Ascending aorta (tissue), 2 donors: Measurements from ENCODE around the gene TNFAIP8L3. TPM values are rescaled to one million over a fixed set of nuclear protein-coding genes. Genes with fewer than 3 reads are reported as not detected.
"Not testable (repeated sequence)": the region's sequence is repeated elsewhere in the genome, so short reads cannot be mapped to it uniquely, and the experiment has no call there.

Source experiments
- DNase-seq, 2 donors: peaks; one replicate each; pipeline ENCODE4 v3.0.0-alpha.2; 2019; ENCODE audit warnings: low spot score in 2 of 2
- H3K27ac ChIP-seq, 2 donors: fragments of 200-600 bp; sonication (generic); one replicate each; pipeline ENCODE4 v1.5.1; 2016 to 2017; ENCODE audit warnings: mild to moderate bottlenecking in 1 of 2
- H3K27me3 ChIP-seq: fragments of 200-600 bp; sonication (generic); one replicate; pipeline ENCODE4 v1.5.1; 2017
- H3K36me3 ChIP-seq, 2 donors: fragments of 200-600 bp; sonication (generic); one replicate each; pipeline ENCODE4 v1.5.1; 2016
- H3K4me1 ChIP-seq, 2 donors: fragments of 200-600 bp; sonication (generic); one replicate each; pipeline ENCODE4 v1.5.1; 2016 to 2017; ENCODE audit warnings: mild to moderate bottlenecking in 1 of 2
- H3K4me3 ChIP-seq, 2 donors: fragments of 200-600 bp; sonication (generic); one replicate each; pipeline ENCODE4 v1.5.1; 2016 to 2017; ENCODE audit warnings: mild to moderate bottlenecking in 1 of 2
- H3K9me3 ChIP-seq, 2 donors: fragments of 200-600 bp; sonication (generic); one replicate each; pipeline ENCODE4 v1.5.1; 2016
- CTCF ChIP-seq, 3 experiments: fragments of 200-600 bp in 2 of 3; fragments of 450-650 bp in 1 of 3; sonication (generic) in 2 of 3; IDR thresholded peaks; one replicate each; pipeline ENCODE4 v1.5.1; 2016 to 2019; ENCODE audit warnings: antibody characterized with exemption in 3 of 3, mild to moderate bottlenecking in 1 of 3, moderate library complexity in 1 of 3
- intact Hi-C: fragments of 100-400 bp; cut with DNase I; formaldehyde crosslinking; loops from one replicate; pipeline ENCODE4 v1.15.1; 2023
- total RNA-seq: library from RNA; depleted of rRNA; stranded (reverse); fragments of >200 nt; gene quantifications from one replicate; pipeline ENCODE4 v1.1.0, GENCODE V29; 2016

TNFAIP8L3 gene
- total RNA-seq = 2.6 TPM

- Histone ChIP-seq H3K27ac (peak within 1 kb of the TSS; percentile 92 to 95), H3K36me3 (no peaks in the 10 kb centered on the region), H3K4me3 (peak within 1 kb of the TSS; percentile 67 to 92), H3K9me3 (no peaks in the 10 kb centered on the region), H3K27me3 (no peaks in the 10 kb centered on the region), H3K4me1 (peaks cover 0 to 27% of the 10 kb centered on the region in 2 donors)
- intact Hi-C loops = loop anchor here (2.0 to 10.0 kb wide), 4 partner anchors 18 to 740 kb away; partner anchors contain the start of genes GABPB1 and SPPL2A
- no peak for TF ChIP-seq CTCF (IDR thresholded peaks at IDR 0.05)
- peak in 1 of 2 donors; percentile 78 for DNase-seq
These were observed at the start of gene TNFAIP8L3 for GRCh38 chr15:51094606-51095569. Gene TNFAIP8L3 (minus strand): TSS chr15:51094906. CDS start chr15:51094595, 311 bp downstream.

GRCh38 chr15:51144021-51144532, 49.4 kb upstream of the TNFAIP8L3 start:
- H3K36me3 ChIP-seq = no peaks in the 10 kb centered on the region
- H3K27ac ChIP-seq = no peak overlapping the region
- intact Hi-C loops = no loop called here
- TF ChIP-seq CTCF (IDR thresholded peaks at IDR 0.05) = no peak
- no peak for DNase-seq
- H3K4me3 ChIP-seq = no peak overlapping the region
- H3K9me3 ChIP-seq = no peaks in the 10 kb centered on the region
- no peaks in the 10 kb centered on the region for H3K27me3 ChIP-seq
- no peaks in the 10 kb centered on the region for H3K4me1 ChIP-seq

GRCh38 chr15:51140347-51140746, 45.6 kb upstream of the TNFAIP8L3 start:
- H3K27ac ChIP-seq, H3K4me1 ChIP-seq, H3K4me3 ChIP-seq, intact Hi-C loops, H3K9me3 ChIP-seq, H3K36me3 ChIP-seq, H3K27me3 ChIP-seq, DNase-seq: not testable (repeated sequence)

- Histone ChIP-seq H3K9me3 (no peaks in the 10 kb centered on the region), H3K27ac (no peak overlapping the region), H3K4me1 (no peaks in the 10 kb centered on the region), H3K27me3 (no peaks in the 10 kb centered on the region), H3K4me3 (no peak overlapping the region), H3K36me3 (no peaks in the 10 kb centered on the region)
- intact Hi-C loops = no loop called here
- TF ChIP-seq CTCF (IDR thresholded peaks at IDR 0.05) = no peak
- DNase-seq = no peak
These were observed 44.4 kb upstream of the TNFAIP8L3 start for GRCh38 chr15:51139091-51139490.

- no peaks in the 10 kb centered on the region for H3K36me3 ChIP-seq
- intact Hi-C loops = no loop called here
- H3K27me3 ChIP-seq = no peaks in the 10 kb centered on the region
- DNase-seq = no peak
- H3K4me1 ChIP-seq = peaks cover 4 to 9% of the 10 kb centered on the region in 2 donors
- no peaks in the 10 kb centered on the region for H3K9me3 ChIP-seq
- TF ChIP-seq CTCF (IDR thresholded peaks at IDR 0.05) = no peak
- no peak overlapping the region for H3K4me3 ChIP-seq
- no peak overlapping the region for H3K27ac ChIP-seq
These were observed 43.2 kb upstream of the TNFAIP8L3 start for GRCh38 chr15:51137880-51138430.

- intact Hi-C loops = no loop called here
- Histone ChIP-seq H3K9me3 (no peaks in the 10 kb centered on the region), H3K4me3 (no peak overlapping the region), H3K36me3 (no peaks in the 10 kb centered on the region), H3K4me1 (peaks cover 4 to 14% of the 10 kb centered on the region in 2 donors), H3K27me3 (no peaks in the 10 kb centered on the region), H3K27ac (no peak overlapping the region)
- no peak for TF ChIP-seq CTCF (IDR thresholded peaks at IDR 0.05)
- no peak for DNase-seq
These were observed 42.3 kb upstream of the TNFAIP8L3 start for GRCh38 chr15:51137024-51137423.
